ENCODE data around the gene LRRC25.
"Not testable (repeated sequence)": the region's sequence is repeated elsewhere in the genome, so short reads cannot be mapped to it uniquely, and the experiment has no call there.

LRRC25 gene

GRCh38 chr19:18401580-18402112 lies 4.2 kb upstream of the LRRC25 start:
- no peak for DNase-seq

- DNase-seq, result no peak
Measured at GRCh38 chr19:18399008-18399407, 1.6 kb upstream of the LRRC25 start.

- no peak for DNase-seq
Measured at GRCh38 chr19:18396471-18397241, 766 bp downstream of the LRRC25 start.

GRCh38 chr19:18393836-18394235 lies 3.6 kb downstream of the LRRC25 start:
- no peak for DNase-seq

GRCh38 chr19:18392926-18393325 lies 4.5 kb downstream of the LRRC25 start:
- DNase-seq, result no peak

GRCh38 chr19:18392417-18392816 lies 5.0 kb downstream of the LRRC25 start:
- DNase-seq, result no peak

GRCh38 chr19:18391509-18392075 lies 5.8 kb downstream of the LRRC25 start:
- DNase-seq, result no peak

- DNase-seq, result no peak
Measured at GRCh38 chr19:18390065-18390907, 7.1 kb downstream of the LRRC25 start.

- no peak for DNase-seq
Measured at GRCh38 chr19:18389726-18390064, 7.7 kb downstream of the LRRC25 start.

GRCh38 chr19:18388960-18389725 lies 8.3 kb downstream of the LRRC25 start:
- no peak for DNase-seq

- DNase-seq, result peak; percentile 65
Measured at GRCh38 chr19:18388100-18388959, 9.1 kb downstream of the LRRC25 start.

GRCh38 chr19:18386543-18387271 lies 10.7 kb downstream of the LRRC25 start:
- DNase-seq, result no peak

GRCh38 chr19:18385675-18386542 lies 11.5 kb downstream of the LRRC25 start, which contains the start of gene GDF15:
Gene GDF15, plus strand, starts transcription at chr19:18386158. Its CDS starts 32 bp downstream, at chr19:18386190.
- DNase-seq, result no peak

- no peak for DNase-seq
Measured at GRCh38 chr19:18385359-18385674, 12.1 kb downstream of the LRRC25 start.

- no peak for DNase-seq
Measured at GRCh38 chr19:18384775-18385174, 12.6 kb downstream of the LRRC25 start.

- DNase-seq, result not testable (repeated sequence)
Measured at GRCh38 chr19:18383622-18384021, 13.8 kb downstream of the LRRC25 start.

GRCh38 chr19:18380843-18381242 lies 16.6 kb downstream of the LRRC25 start:
- no peak for DNase-seq

- no peak for DNase-seq
Measured at GRCh38 chr19:18379803-18380747, 17.3 kb downstream of the LRRC25 start.

- no peak for DNase-seq
Measured at GRCh38 chr19:18377026-18377425, 20.4 kb downstream of the LRRC25 start.

Measured in activated T-cell treated with anti-CD3 and anti-CD28 coated beads for 4 hours (primary cell).